ENCODE data around the gene SPATA13. TPM values are rescaled to one million over a fixed set of nuclear protein-coding genes. Genes with fewer than 3 reads are reported as not detected.

Gene SPATA13
- total and polyA plus RNA-seq, 2 donors (not counting 3 experiments of a cell fraction or from before 2014, with no cell fraction given) = 6.6 to 12.9 TPM

DNA sequence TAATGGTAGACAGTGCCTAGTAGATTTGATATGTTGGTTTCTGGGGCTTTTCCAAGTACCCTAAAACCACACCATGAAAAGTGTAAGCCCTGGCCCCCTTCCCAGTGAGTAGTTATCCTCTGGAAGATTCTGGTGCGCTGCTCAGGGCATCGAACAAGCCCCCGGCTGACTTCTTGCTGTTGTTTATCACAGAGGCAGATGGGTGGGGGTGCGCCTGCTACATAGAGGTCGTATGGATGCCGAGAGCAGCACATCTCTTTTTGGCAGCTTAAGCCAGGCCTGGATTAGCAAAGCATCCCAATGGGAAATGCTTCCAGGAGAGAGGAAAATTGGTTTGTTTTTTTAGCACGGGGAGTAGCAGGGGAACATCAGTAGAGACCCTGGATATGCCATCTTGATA, 26.3 kb upstream of the SPATA13 start:
- intact Hi-C loops (cut with micrococcal nuclease) = no loop called here
- dilution Hi-C loops (cut with MboI; ENCODE audit: extremely low pct_ligation_motif_present, low sequenced_read_pairs) = no loop called here
- no peak overlapping the region for H3K4me3 ChIP-seq (replicated peaks in 1 of 3; ENCODE audit: insufficient read depth in 1 of 3, low read depth in 1 of 3, low read length in 3 of 3)
- DNase-seq (ENCODE audit: low read depth, low spot score) (no peak), FAIRE-seq (no peak)
- no peaks in the 10 kb centered on the region for H3K79me2 ChIP-seq (ENCODE audit: control insufficient read depth, insufficient read depth, low read length)
- peaks cover 0 to 9% of the 10 kb centered on the region in 2 experiments for H3K27me3 ChIP-seq (ENCODE audit: control insufficient read depth in 2 of 2, insufficient read depth in 2 of 2, low read length in 2 of 2)
- no peaks in the 10 kb centered on the region for H3K9me1 ChIP-seq (replicated peaks; ENCODE audit: control insufficient read depth, extremely low read depth, insufficient read depth, low read length)
- ChIA-PET POLR2A (no interaction called here), CTCF (interaction anchor here (2.3 to 2.5 kb wide), 2 partner anchors 11 to 95 kb away, joined by 9 to 11 read pairs; no protein-coding TSS in a partner anchor)
- no peak overlapping the region for H3K27ac ChIP-seq (ENCODE audit: insufficient read depth, low read depth, low read length)
- H4K20me1 ChIP-seq (replicated peaks; ENCODE audit: control insufficient read depth, extremely low read depth, insufficient read depth, low read length) = no peaks in the 10 kb centered on the region
- BruUV-seq (replicated peaks) = no TSS peak
- no peak overlapping the region for H3K9ac ChIP-seq (replicated peaks; ENCODE audit: extremely low read depth, insufficient read depth, low read length)
- no peak overlapping the region for H3K4me2 ChIP-seq (ENCODE audit: insufficient read depth, low read length)
- no peak for TF ChIP-seq POLR2AphosphoS5 (IDR thresholded peaks at IDR 0.05; ENCODE audit: insufficient read depth, low read depth, low read length)
- no peak for TF ChIP-seq FOS (IDR thresholded peaks at IDR 0.05; ENCODE audit: borderline replicate concordance, insufficient read depth, low read length)
- TF ChIP-seq POLR2A (IDR thresholded peaks at IDR 0.05; ENCODE audit: low read depth, low read length) = no peak
- TF ChIP-seq CTCF (IDR thresholded peaks at IDR 0.05; ENCODE audit: extremely low read depth in 1 of 2, insufficient read depth in 1 of 2, low read depth in 1 of 2, low read length in 2 of 2) = no peak
- TF ChIP-seq, protein P1, sequence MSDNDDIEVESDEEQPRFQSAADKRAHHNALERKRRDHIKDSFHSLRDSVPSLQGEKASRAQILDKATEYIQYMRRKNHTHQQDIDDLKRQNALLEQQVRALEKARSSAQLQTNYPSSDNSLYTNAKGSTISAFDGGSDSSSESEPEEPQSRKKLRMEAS (IDR thresholded peaks at IDR 0.05; ENCODE audit: insufficient read depth, insufficient read length) = no peak
- TF ChIP-seq EZH2 (IDR thresholded peaks at IDR 0.05; ENCODE audit: borderline replicate concordance, low read depth, low read length, severe bottlenecking) = no peak
- TF ChIP-seq GATA2 (IDR thresholded peaks at IDR 0.05; ENCODE audit: insufficient read depth, insufficient read length, low read depth, low read length) = no peak
- no peaks in the 10 kb centered on the region for H3K9me3 ChIP-seq (replicated peaks; ENCODE audit: control insufficient read depth, insufficient read depth, low read length)
- H3K4me1 ChIP-seq (ENCODE audit: control insufficient read depth, extremely low read depth, insufficient read depth, low read length) = peaks cover 5% of the 10 kb centered on the region
- no peaks in the 10 kb centered on the region for H3K36me3 ChIP-seq (ENCODE audit: control insufficient read depth in 2 of 2, extremely low read depth in 1 of 2, insufficient read depth in 2 of 2, low read length in 2 of 2)
- H2AFZ ChIP-seq (ENCODE audit: low read depth, low read length) = no peak overlapping the region

All from endothelial cell of umbilical vein (primary cell).